ENCODE measurements around the gene CADM2.

CADM2 gene

GRCh38 chr3:85481411-85482212 lies 522.8 kb downstream of the CADM2 start:
- H2AFZ ChIP-seq (ENCODE audit: low read length) = no peak overlapping the region
- no peaks in the 10 kb centered on the region for H3K36me3 ChIP-seq (ENCODE audit: insufficient read depth, low read length)

GRCh38 chr3:85482213-85482490 lies 523.4 kb downstream of the CADM2 start:
- Histone ChIP-seq H3K9me3 (ENCODE audit: low read length) (no peaks in the 10 kb centered on the region), H3K9ac (ENCODE audit: low read length) (no peak overlapping the region), H3K79me2 (ENCODE audit: insufficient read depth, low read length) (no peaks in the 10 kb centered on the region), H2AFZ (ENCODE audit: low read length) (no peak overlapping the region), H3K27me3 (ENCODE audit: insufficient read depth, low read length) (no peaks in the 10 kb centered on the region), H3K27ac (ENCODE audit: low read depth, low read length, poor library complexity, severe bottlenecking) (no peak overlapping the region), H3K4me2 (ENCODE audit: low read length) (no peak overlapping the region), H3K4me3 (ENCODE audit: low read depth, low read length, poor library complexity, severe bottlenecking) (no peak overlapping the region), H3K9me2 (ENCODE audit: low read depth, low read length) (no peaks in the 10 kb centered on the region), H3F3A (ENCODE audit: insufficient read depth, low read length) (no peaks in the 10 kb centered on the region), H4K20me1 (ENCODE audit: insufficient read depth, low read length) (no peaks in the 10 kb centered on the region), H3K36me3 (ENCODE audit: insufficient read depth, low read length) (no peaks in the 10 kb centered on the region), H3K4me1 (ENCODE audit: insufficient read depth, low read length, severe bottlenecking) (no peaks in the 10 kb centered on the region)
- TF ChIP-seq CTCF (IDR thresholded peaks at IDR 0.05; ENCODE audit: low read length) = no peak
- no peak for TF ChIP-seq EZH2 (IDR thresholded peaks at IDR 0.05; ENCODE audit: borderline replicate concordance, low read length)

More at GRCh38 chr3:85481411-85482212, 522.8 kb downstream of the CADM2 start:
- no peak overlapping the region for H3K4me2 ChIP-seq (ENCODE audit: low read length)
- no peak overlapping the region for H3K4me3 ChIP-seq (ENCODE audit: low read depth, low read length, poor library complexity, severe bottlenecking)
- H3K9me2 ChIP-seq (ENCODE audit: low read depth, low read length) = no peaks in the 10 kb centered on the region
- H3K27me3 ChIP-seq (ENCODE audit: insufficient read depth, low read length) = no peaks in the 10 kb centered on the region
- TF ChIP-seq CTCF (IDR thresholded peaks at IDR 0.05; ENCODE audit: low read length) = no peak
- no peak overlapping the region for H3K27ac ChIP-seq (ENCODE audit: low read depth, low read length, poor library complexity, severe bottlenecking)
- no peaks in the 10 kb centered on the region for H4K20me1 ChIP-seq (ENCODE audit: insufficient read depth, low read length)
- H3K9ac ChIP-seq (ENCODE audit: low read length) = no peak overlapping the region
- no peaks in the 10 kb centered on the region for H3K79me2 ChIP-seq (ENCODE audit: insufficient read depth, low read length)
- H3K9me3 ChIP-seq (ENCODE audit: low read length) = no peaks in the 10 kb centered on the region
- no peaks in the 10 kb centered on the region for H3F3A ChIP-seq (ENCODE audit: insufficient read depth, low read length)
- no peaks in the 10 kb centered on the region for H3K4me1 ChIP-seq (ENCODE audit: insufficient read depth, low read length, severe bottlenecking)

GRCh38 chr3:85483986-85484385 lies 525.2 kb downstream of the CADM2 start:
- H3F3A ChIP-seq (ENCODE audit: insufficient read depth, low read length) = no peaks in the 10 kb centered on the region
- TF ChIP-seq EZH2 (IDR thresholded peaks at IDR 0.05; ENCODE audit: borderline replicate concordance, low read length) (no peak), CTCF (IDR thresholded peaks at IDR 0.05; ENCODE audit: low read length) (no peak)
- H3K9ac ChIP-seq (ENCODE audit: low read length) = no peak overlapping the region
- no peaks in the 10 kb centered on the region for H3K9me3 ChIP-seq (ENCODE audit: low read length)
- no peaks in the 10 kb centered on the region for H3K36me3 ChIP-seq (ENCODE audit: insufficient read depth, low read length)
- no peaks in the 10 kb centered on the region for H3K79me2 ChIP-seq (ENCODE audit: insufficient read depth, low read length)
- no peaks in the 10 kb centered on the region for H4K20me1 ChIP-seq (ENCODE audit: insufficient read depth, low read length)
- H2AFZ ChIP-seq (ENCODE audit: low read length) = no peak overlapping the region
- no peak overlapping the region for H3K4me2 ChIP-seq (ENCODE audit: low read length)
- H3K4me3 ChIP-seq (ENCODE audit: low read depth, low read length, poor library complexity, severe bottlenecking) = no peak overlapping the region
- H3K27me3 ChIP-seq (ENCODE audit: insufficient read depth, low read length) = no peaks in the 10 kb centered on the region
- no peak overlapping the region for H3K27ac ChIP-seq (ENCODE audit: low read depth, low read length, poor library complexity, severe bottlenecking)
- H3K9me2 ChIP-seq (ENCODE audit: low read depth, low read length) = no peaks in the 10 kb centered on the region
- H3K4me1 ChIP-seq (ENCODE audit: insufficient read depth, low read length, severe bottlenecking) = no peaks in the 10 kb centered on the region
